CD14-positive monocyte (primary cell): ENCODE results near the gene APOC3. TPM values are rescaled to one million over a fixed set of nuclear protein-coding genes. Genes with fewer than 3 reads are reported as not detected.

ENCODE experiments used
- DNase-seq, 3 donors: peaks; one replicate each; pipeline ENCODE4 v3.0.0-alpha.2; 2011 to 2022
- H2AFZ ChIP-seq: 2 replicates; pipeline ENCODE4 v1.6.0; 2012; ENCODE audit warnings: mild to moderate bottlenecking, low read depth, low read length, inconsistent platforms; ENCODE audit not compliant: insufficient read depth, poor library complexity, severe bottlenecking
- H3K27ac ChIP-seq, 2 donors: 1 replicate in 1 of 2; 2 replicates in 1 of 2; pipeline ENCODE4 v1.5.1; 2012 to 2013; ENCODE audit warnings: low read length in 2 of 2, control low read depth in 1 of 2, inconsistent platforms in 1 of 2, low read depth in 1 of 2, mild to moderate bottlenecking in 1 of 2
- H3K27me3 ChIP-seq, 2 donors: one replicate each; pipeline versions ENCODE4 v1.6.0 to v1.6.1; 2011 to 2013; ENCODE audit warnings: low read length in 2 of 2; ENCODE audit not compliant: control insufficient read depth in 2 of 2, insufficient read depth in 2 of 2
- H3K36me3 ChIP-seq, 2 donors: replicated peaks in 1 of 2; 1 replicate in 1 of 2; 2 replicates in 1 of 2; pipeline versions ENCODE4 v1.5.1 to v1.6.1; 2012 to 2013; ENCODE audit warnings: low read length in 2 of 2, control low read depth in 1 of 2, inconsistent platforms in 1 of 2, mild to moderate bottlenecking in 1 of 2; ENCODE audit not compliant: insufficient read depth in 2 of 2, control insufficient read depth in 1 of 2
- H3K4me1 ChIP-seq, 2 donors: 1 replicate in 1 of 2; 2 replicates in 1 of 2; pipeline versions ENCODE4 v1.5.1 to v1.6.1; 2012 to 2013; ENCODE audit warnings: low read length in 2 of 2, control low read depth in 1 of 2, inconsistent platforms in 1 of 2, mild to moderate bottlenecking in 1 of 2, moderate library complexity in 1 of 2; ENCODE audit not compliant: insufficient read depth in 2 of 2, control insufficient read depth in 1 of 2
- H3K4me2 ChIP-seq: replicated peaks from 2 replicates; pipeline ENCODE3; 2012; ENCODE audit warnings: low read length, moderate library complexity, mild to moderate bottlenecking; ENCODE audit not compliant: poor library complexity, severe bottlenecking; ENCODE audit errors: extremely low read depth
- H3K4me3 ChIP-seq, 3 experiments: fragments of 200-600 bp in 1 of 3; sonication (generic) in 1 of 3; replicated peaks in 1 of 3; 1 replicate in 2 of 3; 2 replicates in 1 of 3; pipeline ENCODE4 v1.5.1; 2011 to 2013; ENCODE audit warnings: low read length in 3 of 3, mild to moderate bottlenecking in 3 of 3, control low read depth in 2 of 3, low read depth in 2 of 3, inconsistent platforms in 1 of 3, moderate library complexity in 1 of 3
- H3K79me2 ChIP-seq: 2 replicates; pipeline ENCODE4 v1.6.0; 2012; ENCODE audit warnings: mild to moderate bottlenecking, control low read depth, inconsistent platforms, low read length, moderate library complexity; ENCODE audit not compliant: insufficient read depth
- H3K9ac ChIP-seq: 2 replicates; pipeline ENCODE4 v1.6.0; 2017; ENCODE audit warnings: low read length, mild to moderate bottlenecking; ENCODE audit not compliant: insufficient read depth, poor library complexity, severe bottlenecking
- H3K9me3 ChIP-seq, 2 donors: replicated peaks in 1 of 2; 1 replicate in 1 of 2; 2 replicates in 1 of 2; pipeline versions ENCODE4 v1.5.1 to v1.6.1; 2012 to 2013; ENCODE audit warnings: low read length in 2 of 2, control low read depth in 1 of 2; ENCODE audit not compliant: control insufficient read depth in 1 of 2, insufficient read depth in 1 of 2
- H4K20me1 ChIP-seq: 2 replicates; pipeline ENCODE4 v1.6.0; 2012; ENCODE audit warnings: mild to moderate bottlenecking, low read length, control low read depth, moderate library complexity; ENCODE audit not compliant: insufficient read depth
- H3K27ac Mint-ChIP-seq, 7 donors: one replicate each; pipeline ENCODE4 v1.8.0; 2020; ENCODE audit warnings: mild to moderate bottlenecking in 7 of 7, mixed read lengths in 7 of 7, moderate library complexity in 6 of 7, inconsistent platforms in 2 of 7
- H3K27me3 Mint-ChIP-seq, 3 donors: one replicate each; pipeline ENCODE4 v1.8.0; 2021 to 2022; ENCODE audit warnings: low read depth in 3 of 3, mild to moderate bottlenecking in 3 of 3, mixed read lengths in 3 of 3, moderate library complexity in 3 of 3, inconsistent platforms in 1 of 3
- H3K36me3 Mint-ChIP-seq, 2 donors: one replicate each; pipeline ENCODE4 v1.8.0; 2020; ENCODE audit warnings: mixed read lengths in 2 of 2, inconsistent platforms in 1 of 2, mild to moderate bottlenecking in 1 of 2
- H3K4me1 Mint-ChIP-seq: one replicate; pipeline ENCODE4 v1.8.0; 2020; ENCODE audit warnings: mild to moderate bottlenecking, mixed read lengths
- H3K4me3 Mint-ChIP-seq, 2 donors: one replicate each; pipeline ENCODE4 v1.8.0; 2020; ENCODE audit warnings: mild to moderate bottlenecking in 2 of 2, mixed read lengths in 2 of 2, moderate library complexity in 1 of 2
- H3K9me3 Mint-ChIP-seq, 7 donors: one replicate each; pipeline ENCODE4 v1.8.0; 2020 to 2022; ENCODE audit warnings: mixed read lengths in 7 of 7, mild to moderate bottlenecking in 6 of 7, moderate library complexity in 6 of 7, inconsistent platforms in 2 of 7
- CTCF ChIP-seq: fragments of 200-600 bp; IDR thresholded peaks from one replicate; pipeline ENCODE4 v1.8.0; 2022; ENCODE audit warnings: antibody characterized with exemption, mild to moderate bottlenecking
- WGBS: methylation state at CpG from one replicate; pipeline ENCODE4 v1.1.5; 2013; ENCODE audit warnings: missing lambda C conversion rate; ENCODE audit not compliant: insufficient coverage; 5-methylcytosine and 5-hydroxymethylcytosine counted together
- intact Hi-C, 2 donors: fragments of 100-400 bp; cut with micrococcal nuclease; formaldehyde crosslinking; loops; one replicate each; pipeline versions ENCODE4 v1.15.0 to v1.15.1; 2023
- polyA plus RNA-seq, 3 donors: library from polyadenylated mRNA; depleted of rRNA in 1 of 3; unstranded in 2 of 3; stranded (reverse) in 1 of 3; fragments of 300-500 nt in 2 of 3; fragments of >200 nt in 1 of 3; fragmentation: Illumina TruSeq in 2 of 3; gene quantifications; 1 replicate in 2 of 3; 2 replicates in 1 of 3; pipeline ENCODE4 v1.2.3, GENCODE V29; 2012 to 2021

The APOC3 gene
- polyA plus RNA-seq, 3 donors, result not detected

DNA sequence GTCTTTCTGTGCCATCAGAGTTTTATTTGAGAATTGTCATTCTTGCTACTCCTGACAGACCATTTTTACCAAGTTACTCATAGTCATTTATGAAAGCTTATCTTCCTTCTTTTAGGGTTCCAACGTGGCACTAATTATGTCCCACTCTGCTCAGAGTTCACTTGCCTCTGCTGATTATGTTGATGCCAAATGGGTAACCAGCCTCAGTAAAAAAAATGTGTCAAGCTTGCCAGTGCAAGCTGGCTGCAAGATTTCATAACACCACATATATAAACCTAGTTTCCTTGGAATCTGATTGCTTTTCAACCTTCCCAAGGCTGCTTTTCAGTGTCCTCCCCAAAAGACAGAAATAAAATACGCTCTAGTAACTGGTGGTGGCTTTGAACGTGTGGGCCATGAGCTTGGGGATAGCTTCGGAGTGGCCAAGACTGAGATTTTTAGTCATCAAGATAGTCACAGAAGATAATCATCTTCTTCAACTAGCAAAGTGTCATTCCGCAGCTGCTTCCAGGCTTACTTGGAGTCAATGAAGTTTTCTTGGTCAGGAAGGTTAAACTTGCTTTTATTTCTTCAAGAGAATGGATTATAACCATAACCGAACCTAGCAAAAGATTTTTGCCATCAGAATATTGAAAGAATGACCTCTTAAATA, 37.2 kb downstream of the APOC3 start:
- H3K36me3 Mint-ChIP-seq, result peaks cover 95 to 100% of the 10 kb centered on the region in 2 donors
- Histone ChIP-seq H3K4me2 (no peak overlapping the region), H3K4me3 (no peak overlapping the region), H3K9ac (no peak overlapping the region), H3K36me3 (peaks cover 98 to 100% of the 10 kb centered on the region in 2 donors), H3K79me2 (no peaks in the 10 kb centered on the region), H4K20me1 (peaks cover 27% of the 10 kb centered on the region), H3K27ac (no peak overlapping the region), H3K27me3 (no peaks in the 10 kb centered on the region), H3K9me3 (no peaks in the 10 kb centered on the region), H3K4me1 (no peaks in the 10 kb centered on the region), H2AFZ (no peak overlapping the region)
- H3K4me3 Mint-ChIP-seq, result no peak overlapping the region
- H3K27me3 Mint-ChIP-seq, result no peaks in the 10 kb centered on the region
- no peaks in the 10 kb centered on the region for H3K9me3 Mint-ChIP-seq
- peaks cover 7% of the 10 kb centered on the region for H3K4me1 Mint-ChIP-seq
- WGBS, result 100% methylated on average over 1 of the region's 6 CpGs
- no peak for TF ChIP-seq CTCF
- DNase-seq, result no peak
- no peak overlapping the region for H3K27ac Mint-ChIP-seq
- intact Hi-C loops, result no loop called here

- Histone ChIP-seq H3K9ac (no peak overlapping the region), H2AFZ (no peak overlapping the region), H3K4me1 (no peaks in the 10 kb centered on the region), H3K4me2 (no peak overlapping the region), H3K79me2 (no peaks in the 10 kb centered on the region), H3K36me3 (peaks cover 98 to 100% of the 10 kb centered on the region in 2 donors), H3K4me3 (no peak overlapping the region), H3K9me3 (no peaks in the 10 kb centered on the region), H3K27ac (no peak overlapping the region), H3K27me3 (no peaks in the 10 kb centered on the region), H4K20me1 (peaks cover 27% of the 10 kb centered on the region)
- H3K27ac Mint-ChIP-seq, result peak overlapping the region in 1 of 7 donors; percentile 38
- intact Hi-C loops, result no loop called here
- no peaks in the 10 kb centered on the region for H3K9me3 Mint-ChIP-seq
- H3K4me3 Mint-ChIP-seq, result no peak overlapping the region
- H3K4me1 Mint-ChIP-seq, result peaks cover 8% of the 10 kb centered on the region
- DNase-seq, result no peak
- WGBS, result 99% methylated on average over 10 of the region's 11 CpGs
- TF ChIP-seq CTCF, result no peak
- peaks cover 93 to 98% of the 10 kb centered on the region in 2 donors for H3K36me3 Mint-ChIP-seq
- H3K27me3 Mint-ChIP-seq, result no peaks in the 10 kb centered on the region
Measured at GRCh38 chr11:116867619-116868018, 37.9 kb downstream of the APOC3 start.
